Measurements from ENCODE around the gene HDAC4.
"Not testable (repeated sequence)": the region's sequence is repeated elsewhere in the genome, so short reads cannot be mapped to it uniquely, and the experiment has no call there.

HDAC4 gene

GRCh38 chr2:239400596-239401066 is at the start of gene HDAC4:
Gene HDAC4, minus strand, starts transcription at chr2:239401020. Its CDS starts 48,321 bp downstream, at chr2:239352699.
- no peak for DNase-seq

GRCh38 chr2:239449468-239449867 is 48.6 kb upstream of the HDAC4 start:
- DNase-seq, result not testable (repeated sequence)

- no peak for DNase-seq
Measured at GRCh38 chr2:239445771-239446524, 45.1 kb upstream of the HDAC4 start.

GRCh38 chr2:239444626-239445577 is 44.1 kb upstream of the HDAC4 start:
- DNase-seq, result no peak

GRCh38 chr2:239443666-239444567 is 43.1 kb upstream of the HDAC4 start:
- DNase-seq, result no peak

- DNase-seq, result no peak
Measured at GRCh38 chr2:239443102-239443620, 42.3 kb upstream of the HDAC4 start.

GRCh38 chr2:239442192-239442591 is 41.4 kb upstream of the HDAC4 start:
- DNase-seq, result no peak

- no peak for DNase-seq
Measured at GRCh38 chr2:239441261-239442078, 40.6 kb upstream of the HDAC4 start.

- no peak for DNase-seq
Measured at GRCh38 chr2:239440511-239440959, 39.7 kb upstream of the HDAC4 start.

GRCh38 chr2:239439754-239440315 is 39.0 kb upstream of the HDAC4 start:
- DNase-seq, result no peak

GRCh38 chr2:239438995-239439753 is 38.4 kb upstream of the HDAC4 start:
- DNase-seq, result no peak

GRCh38 chr2:239438368-239438767 is 37.5 kb upstream of the HDAC4 start:
- no peak for DNase-seq

GRCh38 chr2:239436669-239437335 is 36.0 kb upstream of the HDAC4 start:
- DNase-seq, result no peak

GRCh38 chr2:239436076-239436475 is 35.3 kb upstream of the HDAC4 start:
- no peak for DNase-seq

- DNase-seq, result no peak
Measured at GRCh38 chr2:239433777-239434403, 33.1 kb upstream of the HDAC4 start.

- DNase-seq, result no peak
Measured at GRCh38 chr2:239432174-239432573, 31.4 kb upstream of the HDAC4 start.

- no peak for DNase-seq
Measured at GRCh38 chr2:239431536-239431935, 30.7 kb upstream of the HDAC4 start.

GRCh38 chr2:239429473-239430350 is 28.9 kb upstream of the HDAC4 start:
- DNase-seq, result peak in 1 of 2 experiments; percentile 16

Data from NCI-H2081 (cell line).